ENCODE measurements around the gene PDE9A. TPM values are rescaled to one million over a fixed set of nuclear protein-coding genes. Genes with fewer than 3 reads are reported as not detected.
"Not testable (repeated sequence)": the region's sequence is repeated elsewhere in the genome, so short reads cannot be mapped to it uniquely, and the experiment has no call there.

Gene PDE9A
- total and polyA plus RNA-seq, 2 experiments from 2014 or later, result 6.8 to 14.2 TPM

DNA sequence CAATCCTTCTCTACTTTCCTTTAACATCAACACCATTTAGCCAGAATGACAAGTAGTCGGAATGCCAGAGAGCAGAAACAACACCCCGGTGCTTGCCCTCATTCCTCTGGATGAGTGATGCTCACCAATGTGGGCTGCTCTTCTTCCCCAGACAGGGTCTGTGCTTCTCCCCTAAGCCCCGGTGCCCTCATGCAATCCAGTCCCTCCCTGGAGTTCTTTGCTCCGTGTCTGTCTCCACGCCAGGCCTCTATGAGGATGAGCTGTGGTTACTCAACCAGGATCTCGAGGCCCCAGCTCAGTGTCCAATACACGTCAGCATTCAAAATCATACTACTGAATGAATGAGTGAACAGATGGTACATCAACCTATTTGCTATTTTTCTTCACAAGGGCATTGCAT lies 29.7 kb upstream of the PDE9A start:
- no peaks in the 10 kb centered on the region for H3K36me3 ChIP-seq
- DNase-seq (ENCODE audit: low read depth in 1 of 2, low spot score in 1 of 2), result no peak
- H3K9me3 ChIP-seq (ENCODE audit: low read depth), result no peaks in the 10 kb centered on the region
- no peak overlapping the region for H3K27ac ChIP-seq
- H3K27me3 ChIP-seq, result no peaks in the 10 kb centered on the region
- TF ChIP-seq, protein P1, sequence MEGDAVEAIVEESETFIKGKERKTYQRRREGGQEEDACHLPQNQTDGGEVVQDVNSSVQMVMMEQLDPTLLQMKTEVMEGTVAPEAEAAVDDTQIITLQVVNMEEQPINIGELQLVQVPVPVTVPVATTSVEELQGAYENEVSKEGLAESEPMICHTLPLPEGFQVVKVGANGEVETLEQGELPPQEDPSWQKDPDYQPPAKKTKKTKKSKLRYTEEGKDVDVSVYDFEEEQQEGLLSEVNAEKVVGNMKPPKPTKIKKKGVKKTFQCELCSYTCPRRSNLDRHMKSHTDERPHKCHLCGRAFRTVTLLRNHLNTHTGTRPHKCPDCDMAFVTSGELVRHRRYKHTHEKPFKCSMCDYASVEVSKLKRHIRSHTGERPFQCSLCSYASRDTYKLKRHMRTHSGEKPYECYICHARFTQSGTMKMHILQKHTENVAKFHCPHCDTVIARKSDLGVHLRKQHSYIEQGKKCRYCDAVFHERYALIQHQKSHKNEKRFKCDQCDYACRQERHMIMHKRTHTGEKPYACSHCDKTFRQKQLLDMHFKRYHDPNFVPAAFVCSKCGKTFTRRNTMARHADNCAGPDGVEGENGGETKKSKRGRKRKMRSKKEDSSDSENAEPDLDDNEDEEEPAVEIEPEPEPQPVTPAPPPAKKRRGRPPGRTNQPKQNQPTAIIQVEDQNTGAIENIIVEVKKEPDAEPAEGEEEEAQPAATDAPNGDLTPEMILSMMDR (IDR thresholded peaks at IDR 0.05; ENCODE audit: low read depth, low read length), result no peak
- H3K4me1 ChIP-seq (ENCODE audit: low read depth), result peaks cover 18% of the 10 kb centered on the region
- no peak overlapping the region for H3K4me3 ChIP-seq

DNA sequence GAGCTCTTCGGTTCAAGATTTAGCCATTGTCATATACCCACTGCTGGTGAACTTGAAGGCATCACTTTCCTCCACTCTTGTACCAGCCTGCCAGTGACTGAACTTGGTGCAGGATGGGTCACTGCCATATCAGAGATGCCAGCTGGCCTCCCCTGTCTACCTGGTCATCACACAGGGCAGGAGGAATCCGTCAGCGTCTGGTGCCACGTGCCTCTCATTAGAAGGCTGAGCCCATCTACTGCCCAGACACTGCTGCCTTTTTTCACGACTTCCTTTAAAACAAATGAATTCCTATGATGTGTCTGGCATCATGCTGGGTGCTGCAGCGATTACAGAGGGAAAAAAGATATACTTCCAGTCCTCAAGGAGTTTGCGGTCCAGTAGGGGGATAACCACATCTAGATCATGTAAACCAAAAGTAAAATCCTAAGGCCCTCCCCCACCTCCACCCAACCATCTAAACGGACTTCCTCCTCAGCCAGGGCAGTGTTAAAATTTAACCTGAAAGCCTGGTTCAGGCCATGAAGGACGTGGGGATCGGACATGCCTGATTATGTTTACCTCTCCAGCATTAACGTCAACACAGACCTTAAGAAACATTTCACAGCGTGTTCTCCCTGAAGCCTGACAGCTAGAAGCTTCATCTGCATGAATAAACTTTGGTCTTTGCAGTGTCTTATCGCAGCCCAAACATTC lies 29.2 kb upstream of the PDE9A start:
- H3K27ac ChIP-seq, result no peak overlapping the region
- no peaks in the 10 kb centered on the region for H3K36me3 ChIP-seq
- no peaks in the 10 kb centered on the region for H3K9me3 ChIP-seq (ENCODE audit: low read depth)
- no peaks in the 10 kb centered on the region for H3K27me3 ChIP-seq
- TF ChIP-seq, protein P1 (IDR thresholded peaks at IDR 0.05; ENCODE audit: low read depth, low read length), result no peak
- H3K4me1 ChIP-seq (ENCODE audit: low read depth), result peaks cover 18% of the 10 kb centered on the region
- no peak overlapping the region for H3K4me3 ChIP-seq
- DNase-seq (ENCODE audit: low read depth in 1 of 2, low spot score in 1 of 2), result no peak

DNA sequence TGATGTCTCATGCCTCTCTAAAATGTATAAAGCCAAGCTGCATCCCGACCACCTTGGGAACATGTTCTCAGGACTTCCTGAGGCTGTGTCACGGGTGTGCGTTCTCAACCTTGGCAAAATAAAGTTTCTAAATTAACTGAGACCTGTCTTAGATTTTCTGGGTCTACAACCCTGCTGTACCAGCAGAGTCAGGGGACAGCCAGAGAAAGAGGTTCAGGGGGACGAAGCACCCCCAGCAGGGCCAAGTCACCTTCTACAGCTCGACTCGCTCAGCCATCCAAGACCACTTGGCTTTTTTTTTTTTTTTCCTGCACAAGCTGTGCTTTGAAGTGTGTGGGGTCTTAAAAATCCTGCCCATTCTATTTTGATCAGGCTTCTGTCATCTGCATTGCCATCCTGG lies 28.5 kb upstream of the PDE9A start:
- Histone ChIP-seq H3K9me3 (ENCODE audit: low read depth) (no peaks in the 10 kb centered on the region), H3K4me1 (ENCODE audit: low read depth) (peaks cover 18% of the 10 kb centered on the region), H3K27me3 (peaks cover 1% of the 10 kb centered on the region), H3K4me3 (no peak overlapping the region), H3K36me3 (no peaks in the 10 kb centered on the region), H3K27ac (no peak overlapping the region)
- TF ChIP-seq, protein P1 (IDR thresholded peaks at IDR 0.05; ENCODE audit: low read depth, low read length), result no peak
- DNase-seq (ENCODE audit: low read depth in 1 of 2, low spot score in 1 of 2), result no peak

DNA sequence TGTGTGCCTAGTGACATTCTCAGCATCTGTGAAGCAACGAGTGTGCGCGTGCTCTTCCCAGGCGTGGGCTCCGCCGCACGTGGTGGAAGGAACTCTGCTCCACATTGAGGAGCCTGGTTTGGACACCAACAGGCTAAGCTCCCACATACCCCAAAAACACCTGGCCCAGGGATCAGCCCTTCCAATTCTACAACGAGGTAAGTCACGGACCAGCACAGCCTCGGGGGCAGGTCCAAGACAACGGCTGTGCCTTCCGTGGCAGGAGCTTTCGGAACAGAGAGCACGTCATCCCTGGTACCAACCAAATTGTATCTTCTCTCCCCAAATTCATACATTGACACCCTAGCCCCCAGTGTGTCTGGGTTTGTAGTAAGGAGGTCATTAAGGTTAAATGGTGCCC lies 27.2 kb upstream of the PDE9A start:
- Histone ChIP-seq H3K27ac (no peak overlapping the region), H3K9me3 (ENCODE audit: low read depth) (no peaks in the 10 kb centered on the region), H3K4me1 (ENCODE audit: low read depth) (peaks cover 18% of the 10 kb centered on the region), H3K36me3 (no peaks in the 10 kb centered on the region), H3K27me3 (peaks cover 3% of the 10 kb centered on the region), H3K4me3 (no peak overlapping the region)
- no peak for DNase-seq (ENCODE audit: low read depth in 1 of 2, low spot score in 1 of 2)
- TF ChIP-seq, protein P1 (IDR thresholded peaks at IDR 0.05; ENCODE audit: low read depth, low read length), result no peak

DNA sequence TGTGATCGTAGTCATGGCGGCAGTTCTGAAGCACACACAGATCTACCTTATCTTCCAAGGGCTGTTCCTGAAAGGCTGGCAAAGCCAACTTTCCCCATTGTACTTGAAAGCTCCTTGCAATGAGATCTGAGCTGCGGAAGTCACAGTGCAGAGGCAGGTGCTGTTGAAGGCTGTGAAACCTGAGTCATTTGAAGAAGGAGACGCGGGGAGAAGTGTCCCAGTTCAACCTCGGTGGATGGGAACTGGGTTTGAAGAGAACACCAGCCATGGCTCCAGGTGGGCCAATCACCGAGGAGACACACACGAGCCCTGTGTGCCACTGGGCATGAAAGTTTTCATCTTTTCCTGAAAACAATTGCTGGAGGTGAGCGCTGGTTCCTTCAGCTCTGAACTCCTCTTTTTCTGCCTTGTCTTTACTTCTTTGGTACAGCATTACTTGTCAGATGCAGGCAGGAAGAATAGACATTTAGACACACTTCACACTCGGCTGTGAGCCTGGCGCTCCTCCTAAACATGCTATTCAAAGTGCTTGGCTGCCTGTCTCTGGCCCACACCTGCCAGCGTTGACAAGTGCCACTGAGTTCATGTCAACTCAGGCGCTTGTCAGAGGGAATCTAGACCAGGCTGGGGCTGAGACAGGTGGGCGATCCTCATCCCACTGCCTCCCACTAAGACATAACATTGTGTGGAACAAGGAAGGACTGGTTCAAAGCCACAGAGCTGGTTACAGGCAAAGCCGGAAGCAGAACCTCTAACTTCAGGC lies 25.7 kb upstream of the PDE9A start:
- peak in 1 of 2 donors; percentile 87 for DNase-seq (ENCODE audit: low read depth in 1 of 2, low spot score in 1 of 2)
- H3K4me3 ChIP-seq, result no peak overlapping the region
- H3K27ac ChIP-seq, result no peak overlapping the region
- no peaks in the 10 kb centered on the region for H3K36me3 ChIP-seq
- no peaks in the 10 kb centered on the region for H3K9me3 ChIP-seq (ENCODE audit: low read depth)
- H3K4me1 ChIP-seq (ENCODE audit: low read depth), result peaks cover 18% of the 10 kb centered on the region
- TF ChIP-seq, protein P1 (IDR thresholded peaks at IDR 0.05; ENCODE audit: low read depth, low read length), result no peak
- H3K27me3 ChIP-seq, result peaks cover 3% of the 10 kb centered on the region

DNA sequence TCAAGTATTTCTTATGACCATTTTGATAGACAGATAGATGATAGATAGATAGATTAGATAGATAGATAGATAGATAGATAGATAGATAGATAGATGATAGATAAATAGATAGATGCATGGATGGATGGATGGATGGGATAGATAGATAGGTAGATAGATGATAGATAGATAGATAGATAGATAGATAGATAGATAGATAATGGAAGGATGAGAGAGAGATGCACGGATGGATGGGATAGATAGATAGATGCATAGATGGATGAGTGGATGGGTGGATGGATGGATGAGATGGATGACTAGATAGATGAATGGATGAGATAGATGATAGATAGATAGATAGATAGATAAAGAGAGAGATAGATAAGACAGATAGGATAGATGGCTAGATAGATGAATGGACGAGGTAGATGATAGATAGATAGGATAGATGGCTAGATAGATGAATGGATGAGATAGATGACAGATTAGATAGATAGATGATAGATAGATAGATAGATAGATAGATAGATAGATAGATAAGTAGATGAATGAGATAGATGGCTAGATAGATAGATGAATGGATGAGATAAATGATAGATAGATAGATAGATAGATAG lies 24.9 kb upstream of the PDE9A start:
- DNase-seq (ENCODE audit: low read depth in 1 of 2, low spot score in 1 of 2); H3K36me3 ChIP-seq; H3K9me3 ChIP-seq (ENCODE audit: low read depth); H3K27me3 ChIP-seq; H3K27ac ChIP-seq; H3K4me3 ChIP-seq: not testable (repeated sequence)
- H3K4me1 ChIP-seq (ENCODE audit: low read depth), result peaks cover 18% of the 10 kb centered on the region
